ENCODE results near the gene ERBB4.
"Not testable (repeated sequence)": the region's sequence is repeated elsewhere in the genome, so short reads cannot be mapped to it uniquely, and the experiment has no call there.

The ERBB4 gene

DNA sequence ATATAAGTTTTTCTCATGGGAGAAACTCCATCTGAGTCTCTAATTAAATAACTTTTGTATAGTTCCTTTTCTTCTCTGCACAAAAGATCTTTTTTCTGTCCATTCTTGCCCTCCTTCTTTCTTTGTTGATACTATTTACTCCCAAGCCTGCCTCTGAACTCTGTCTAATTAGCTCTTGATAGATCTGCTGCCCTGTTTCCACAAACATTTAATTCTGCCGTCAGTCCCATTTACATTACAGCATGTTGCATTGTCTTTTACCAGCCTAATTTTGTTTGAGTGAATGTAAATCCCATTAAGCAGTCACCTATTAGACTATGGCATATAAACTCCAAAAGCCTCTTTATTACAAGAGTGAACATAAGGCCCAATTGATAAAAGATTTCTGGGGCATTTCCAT, 254.4 kb downstream of the ERBB4 start:
- DNase-seq: no peak

DNA sequence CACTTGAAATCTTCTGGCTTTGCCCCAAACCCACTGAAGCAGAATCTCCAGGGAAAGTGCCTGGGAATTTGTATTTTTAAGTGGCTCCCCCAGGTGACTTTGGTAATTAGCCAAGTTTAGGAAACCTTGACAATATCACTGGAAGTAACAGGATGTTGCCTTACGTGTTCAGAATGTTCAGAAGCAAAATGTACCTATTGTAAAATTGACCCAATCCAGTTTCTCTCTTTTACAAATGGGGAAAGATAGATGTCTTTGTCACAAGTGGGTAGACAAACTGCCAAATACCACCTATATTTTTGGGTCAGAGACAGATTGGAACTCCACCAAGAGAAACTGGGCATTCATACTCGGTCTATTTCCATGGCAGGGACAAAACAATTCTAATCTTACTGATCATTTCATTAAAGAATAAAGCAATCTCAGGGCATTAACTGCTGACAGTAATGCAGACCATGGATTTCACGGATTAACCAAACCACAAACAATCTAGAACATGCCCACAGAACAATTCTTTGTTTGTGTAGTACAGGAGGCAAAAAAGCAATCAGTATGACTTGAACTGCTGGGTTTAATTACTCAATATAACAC, 255.8 kb downstream of the ERBB4 start:
- no peak for DNase-seq

DNA sequence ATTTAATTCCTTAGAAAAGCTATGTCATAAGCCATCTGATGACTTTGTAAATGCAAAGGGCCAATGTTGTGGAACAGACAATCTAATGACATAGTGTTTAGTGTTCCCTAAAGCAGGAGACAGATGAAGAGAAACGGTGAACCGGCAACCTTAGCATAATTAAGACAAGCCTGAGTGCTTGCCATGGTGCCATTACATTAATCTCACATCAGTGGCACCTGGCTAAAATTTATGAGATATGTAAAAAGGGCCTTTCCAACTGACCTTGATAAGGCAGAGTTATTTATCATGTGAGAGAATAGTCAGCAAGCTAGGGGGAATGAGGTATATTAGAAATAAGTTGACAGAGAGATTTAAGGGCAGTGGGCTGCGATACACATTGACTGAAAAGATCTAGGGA, 261.8 kb downstream of the ERBB4 start:
- no peak for DNase-seq

DNA sequence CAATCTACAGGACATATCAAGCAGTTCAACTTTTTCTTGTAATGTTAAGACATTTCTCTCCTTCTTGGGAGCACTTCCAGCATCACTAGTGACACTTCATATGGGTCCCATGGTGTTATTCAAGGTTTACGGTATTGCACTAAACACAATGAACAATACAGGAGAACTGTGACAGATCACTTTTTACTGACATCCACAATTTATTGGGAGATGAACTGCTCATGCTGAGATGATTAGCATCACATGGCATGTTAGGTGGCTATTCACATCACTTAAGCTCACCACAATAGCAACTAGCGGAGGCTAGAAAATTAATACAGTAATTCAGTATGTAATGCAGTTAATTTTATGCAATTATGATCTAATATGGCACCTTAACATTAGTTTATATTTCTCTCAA, 264.4 kb downstream of the ERBB4 start:
- no peak for DNase-seq

DNA sequence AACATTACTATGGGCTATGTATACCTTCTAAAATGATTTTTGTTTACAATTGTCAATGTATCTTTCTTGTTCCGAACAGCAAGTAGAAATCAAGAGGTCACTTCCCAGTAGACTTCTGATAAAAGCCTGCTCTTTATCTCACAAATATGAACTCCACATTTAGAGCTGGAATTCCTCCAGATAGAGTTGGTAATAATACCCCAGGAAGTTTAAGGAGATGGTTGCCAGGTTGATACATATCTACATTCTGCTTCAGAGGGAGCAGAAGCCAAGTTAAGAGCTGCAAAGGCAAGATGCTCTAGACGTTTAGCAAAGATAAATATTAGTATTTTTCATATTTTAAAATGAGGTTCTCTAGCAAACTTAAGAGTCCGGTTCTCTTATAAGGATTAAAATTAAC, 267.0 kb downstream of the ERBB4 start:
- no peak for DNase-seq

DNA sequence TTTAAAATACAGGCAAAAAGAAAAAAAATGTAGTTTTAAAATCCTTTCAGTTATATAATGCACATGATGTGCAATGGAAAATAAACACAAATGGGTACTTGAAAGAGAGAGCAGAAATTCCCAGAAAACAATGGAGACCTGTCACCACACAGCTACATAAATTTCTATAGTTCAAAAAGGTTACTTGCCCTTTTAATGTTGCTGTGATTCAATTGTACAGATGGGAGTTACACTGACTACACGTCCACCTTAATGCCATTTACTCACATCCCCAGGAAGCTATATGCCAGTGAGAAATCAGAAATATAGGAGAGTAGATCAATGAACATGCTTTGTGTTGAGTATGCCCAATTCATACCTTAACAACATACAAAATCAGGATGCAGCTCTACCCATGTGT, 269.6 kb downstream of the ERBB4 start:
- DNase-seq: no peak

DNA sequence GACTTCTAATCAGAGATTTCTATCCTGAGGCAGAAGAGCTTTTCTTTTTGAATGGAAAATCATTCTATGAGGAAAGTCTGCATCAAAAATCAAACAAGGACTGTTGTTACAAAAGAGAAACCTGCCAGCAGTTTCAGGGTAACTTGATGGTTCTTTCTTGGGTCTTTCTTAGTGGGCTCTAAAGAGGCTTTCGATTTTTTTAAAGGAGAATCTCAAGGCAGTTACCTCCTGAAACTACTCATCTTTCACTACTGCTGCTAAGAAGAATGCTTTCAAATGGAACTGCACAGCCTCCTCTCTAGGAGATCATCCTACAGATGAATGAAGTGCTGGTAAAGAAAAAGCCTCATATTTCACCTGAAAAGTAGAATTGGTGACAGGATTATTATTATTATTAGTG, 272.3 kb downstream of the ERBB4 start:
- no peak for DNase-seq

DNA sequence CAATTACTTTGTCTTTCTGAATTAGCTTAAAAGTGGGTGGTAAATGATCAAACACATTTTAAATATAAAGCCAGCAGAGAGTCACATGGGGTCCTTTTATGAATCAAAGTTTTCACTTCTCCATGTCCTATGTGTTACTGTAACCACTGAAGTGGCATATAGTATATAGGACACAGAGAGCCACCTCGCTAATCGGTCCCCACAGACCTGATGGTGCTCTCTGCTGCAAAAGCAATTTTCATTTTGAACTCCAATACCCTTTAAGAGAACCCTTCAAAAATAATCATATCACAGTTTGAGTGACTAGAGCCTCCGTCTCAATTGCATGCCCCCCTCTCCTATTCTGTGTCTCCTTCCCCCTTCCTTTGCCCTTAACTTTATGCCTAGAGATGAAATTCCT, 272.8 kb downstream of the ERBB4 start:
- no peak for DNase-seq

DNA sequence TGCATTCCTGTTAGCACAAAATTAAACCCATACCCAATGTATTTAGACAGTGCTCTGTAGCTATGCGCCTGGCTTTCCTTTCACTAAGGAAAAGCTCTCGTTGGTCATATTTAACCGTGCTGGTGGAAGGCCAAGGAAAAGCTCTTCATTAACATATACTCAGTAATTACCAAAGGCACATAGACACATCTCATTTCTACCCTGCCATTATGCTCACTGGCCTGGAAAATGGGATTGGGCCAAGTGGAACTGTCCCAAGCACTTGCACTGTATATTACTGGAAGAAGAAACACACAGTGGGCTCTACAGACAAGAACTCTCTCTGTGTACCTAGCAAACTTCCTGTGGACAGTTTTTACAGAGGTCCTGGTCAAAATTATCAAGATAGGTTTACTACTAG, 274.4 kb downstream of the ERBB4 start:
- DNase-seq: no peak

DNA sequence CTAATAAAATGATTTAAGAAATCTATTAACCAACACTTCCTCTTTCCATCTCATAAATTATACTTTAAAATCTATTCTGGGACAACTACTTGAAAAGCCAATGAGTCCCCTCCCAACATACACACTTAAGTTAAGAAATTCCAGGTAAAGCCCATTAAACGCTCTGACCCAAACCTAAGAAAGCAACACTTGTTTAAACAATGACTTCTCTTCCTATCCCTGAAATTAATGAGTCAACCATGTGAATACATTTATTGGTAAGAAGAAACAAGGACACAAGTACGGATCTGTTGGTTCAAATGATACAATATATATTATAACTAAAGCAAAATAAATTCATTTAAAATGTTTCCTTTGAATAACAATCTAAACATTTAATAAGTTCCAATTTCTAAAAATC, 279.4 kb downstream of the ERBB4 start:
- DNase-seq: no peak

DNA sequence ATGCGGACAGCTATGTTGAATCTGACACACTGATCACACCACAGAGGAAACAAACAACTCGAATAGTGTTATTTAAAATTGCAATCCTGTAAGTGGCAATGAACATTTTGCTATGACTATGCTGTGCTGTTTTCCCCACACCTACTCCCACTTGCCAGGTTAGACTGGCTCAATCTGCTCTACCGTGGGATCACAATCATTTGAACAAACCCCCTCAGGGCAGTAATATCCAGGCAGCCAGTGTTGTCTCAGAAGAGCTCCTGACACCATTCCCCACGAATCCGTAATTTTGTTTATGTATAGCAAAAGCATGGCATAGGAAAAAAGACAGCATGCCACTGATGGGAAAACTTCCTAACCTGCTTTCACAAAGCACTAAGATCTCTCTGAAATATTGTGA, 284.3 kb downstream of the ERBB4 start:
- no peak for DNase-seq

DNA sequence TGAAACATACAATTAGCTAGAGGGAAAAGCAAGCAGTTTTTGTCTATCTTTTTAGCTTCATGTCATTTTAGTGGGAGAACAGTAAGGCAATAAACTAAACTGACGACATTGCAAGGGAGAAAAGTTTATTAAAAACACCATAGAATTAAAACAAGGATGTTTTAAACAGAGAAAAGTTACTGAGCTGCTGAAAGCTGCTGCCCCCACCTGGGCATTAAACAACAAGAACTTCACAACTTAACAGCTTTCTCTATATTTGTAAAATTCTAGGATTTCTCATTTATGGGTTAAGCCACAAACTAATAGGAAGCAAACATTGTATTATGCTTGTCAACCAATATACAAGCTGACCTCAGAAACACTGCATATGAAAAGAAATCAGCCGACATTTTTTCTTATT, 289.2 kb downstream of the ERBB4 start:
- DNase-seq: no peak

DNA sequence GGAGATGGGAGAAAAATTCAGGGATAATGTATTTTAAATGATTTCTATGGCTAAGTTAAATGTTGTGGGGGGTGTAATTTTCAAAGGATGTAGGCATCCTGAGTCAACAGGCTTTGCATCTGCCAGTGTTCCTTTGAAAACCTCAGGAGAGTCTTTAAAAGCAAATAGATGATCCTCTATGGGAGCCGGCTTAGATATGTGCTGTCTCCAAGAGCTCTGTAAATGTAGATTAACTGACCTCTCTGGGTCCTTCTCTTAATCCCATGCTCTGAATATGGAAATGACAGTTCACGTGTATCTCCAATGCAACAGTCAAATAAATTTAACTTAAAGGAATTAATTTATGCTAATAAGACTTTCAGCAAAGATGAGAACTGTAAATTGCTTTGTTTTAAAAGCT, 292.7 kb downstream of the ERBB4 start:
- DNase-seq: no peak

DNA sequence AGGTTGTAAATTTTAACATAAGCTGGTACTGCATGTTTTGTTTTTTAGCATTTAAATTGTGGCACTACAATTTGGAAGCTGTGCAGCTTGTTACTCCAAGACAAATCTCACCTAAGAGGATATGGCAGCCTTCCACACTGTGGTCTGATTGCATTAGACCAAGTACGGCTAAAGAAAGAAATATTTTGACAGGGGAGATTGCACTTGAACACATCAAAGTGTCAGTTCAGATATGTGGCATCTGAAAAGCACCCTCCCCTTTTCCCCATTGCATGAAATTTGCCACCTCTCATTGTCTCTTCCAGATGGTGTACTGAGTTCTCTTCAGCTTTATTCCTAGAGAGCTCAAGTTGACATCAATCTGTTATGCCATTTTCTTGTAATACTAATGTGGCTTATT, 295.9 kb downstream of the ERBB4 start:
- DNase-seq: no peak

DNA sequence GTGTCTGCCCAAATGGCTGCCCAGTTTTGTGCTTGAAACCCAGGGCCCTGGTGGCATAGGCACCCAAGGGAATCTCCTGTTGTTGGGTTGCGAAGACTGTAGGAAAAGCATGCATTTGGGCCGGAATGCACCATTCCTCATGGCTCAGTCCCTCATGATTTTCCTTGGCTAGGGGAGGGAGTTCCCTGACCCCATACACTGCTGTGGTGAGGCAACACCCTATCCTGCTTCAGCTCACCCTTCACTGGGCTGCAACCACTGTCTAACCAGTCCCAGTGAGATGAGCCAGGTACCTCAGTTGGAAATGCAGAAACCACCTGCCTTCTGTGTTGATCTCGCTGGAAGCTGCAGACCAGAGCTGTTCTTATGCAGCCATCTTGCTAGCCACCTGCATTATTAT, 300.4 kb downstream of the ERBB4 start:
- not testable (repeated sequence) for DNase-seq

DNA sequence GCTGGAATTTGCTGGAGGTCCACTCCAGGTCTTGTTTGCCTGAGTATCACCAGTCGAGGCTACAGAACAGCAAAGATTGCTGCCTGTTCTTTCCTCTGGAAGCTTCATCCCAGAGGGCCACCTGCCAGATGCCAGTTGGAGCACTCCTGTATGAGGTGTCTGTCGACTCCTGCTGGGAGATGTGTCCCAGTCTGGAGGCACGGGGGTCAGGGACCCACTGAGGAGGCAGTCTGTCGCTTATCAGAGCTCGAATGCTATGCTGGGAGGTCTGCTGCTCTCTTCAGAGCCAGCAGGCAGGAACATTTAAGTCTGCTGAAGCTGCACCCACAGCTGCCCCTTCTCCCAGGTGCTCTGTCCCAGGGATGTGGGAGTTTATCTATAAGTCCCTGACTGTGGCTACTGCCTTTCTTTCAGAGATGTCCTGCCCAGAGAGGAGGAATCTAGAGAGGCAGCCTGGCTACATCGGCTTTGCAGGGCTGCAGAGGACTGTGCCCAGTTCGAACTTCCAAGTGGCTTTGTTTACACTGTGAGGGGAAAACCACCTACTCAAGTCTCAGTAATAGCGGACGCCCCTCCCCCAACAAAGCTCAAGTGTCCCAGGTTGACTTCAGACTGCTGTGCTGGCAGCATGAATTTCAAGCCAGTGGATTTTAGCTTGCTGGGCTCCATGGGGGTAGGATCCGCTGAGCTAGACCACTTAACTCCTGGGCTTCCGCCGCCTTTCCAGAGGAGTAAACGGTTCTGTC, 301.1 kb downstream of the ERBB4 start:
- DNase-seq: no peak

DNA sequence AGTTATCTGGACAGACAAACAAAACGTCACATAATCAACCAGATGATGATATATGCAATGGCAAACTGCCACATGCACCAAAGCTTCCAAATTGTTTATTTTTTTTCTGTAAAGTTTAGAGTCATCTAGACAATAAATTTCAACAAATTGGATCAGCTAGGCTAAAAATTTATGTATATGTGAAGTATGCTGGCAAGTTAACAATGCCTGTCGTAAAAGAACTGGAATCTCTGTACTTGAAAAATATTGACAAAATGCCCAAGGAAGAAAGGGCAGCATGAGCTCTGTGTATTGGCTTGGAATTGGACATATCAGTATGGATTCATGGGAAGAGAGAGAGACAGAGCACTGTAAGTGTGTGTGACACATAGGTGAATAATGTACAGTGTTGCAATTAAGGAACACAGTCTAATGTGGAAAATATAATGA, 309.8 kb downstream of the ERBB4 start:
- DNase-seq: no peak

DNA sequence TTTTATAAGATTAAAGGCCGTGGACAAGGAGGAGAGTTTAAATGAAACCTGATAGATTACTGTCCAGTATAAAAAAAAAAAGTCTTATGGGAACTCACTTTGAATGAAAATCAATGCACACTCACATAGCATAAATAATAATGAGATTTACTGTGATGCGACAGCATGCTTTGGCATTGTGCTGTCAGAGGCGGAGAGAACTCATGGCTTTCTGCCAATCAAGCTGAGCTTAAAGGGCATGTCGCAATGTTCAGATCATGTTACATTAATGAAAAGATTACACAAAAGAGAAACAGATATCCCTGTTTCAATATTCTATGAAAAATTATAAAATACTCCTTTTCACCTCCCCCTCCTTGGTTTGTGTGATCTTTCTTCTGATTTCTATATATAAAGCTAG, 310.8 kb downstream of the ERBB4 start:
- DNase-seq: no peak

DNA sequence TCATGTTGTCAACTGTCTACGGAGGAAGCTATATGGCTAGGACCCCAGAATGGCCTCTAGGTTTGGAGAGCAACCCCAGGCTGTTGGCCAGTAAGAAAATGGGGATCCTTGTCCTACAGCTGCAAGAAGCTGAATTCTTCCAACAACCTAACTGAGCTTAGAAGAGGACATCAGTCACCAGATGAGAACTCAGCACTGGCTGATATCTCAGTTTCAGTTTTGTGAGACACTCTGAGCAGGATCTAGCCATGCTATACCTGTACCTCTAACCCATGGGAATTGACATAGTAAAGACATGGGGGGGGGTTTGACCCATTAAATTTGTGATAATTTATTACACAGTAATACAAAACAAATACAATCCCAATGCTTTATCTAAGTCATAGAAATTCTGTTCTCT, 312.5 kb downstream of the ERBB4 start:
- no peak for DNase-seq

DNA sequence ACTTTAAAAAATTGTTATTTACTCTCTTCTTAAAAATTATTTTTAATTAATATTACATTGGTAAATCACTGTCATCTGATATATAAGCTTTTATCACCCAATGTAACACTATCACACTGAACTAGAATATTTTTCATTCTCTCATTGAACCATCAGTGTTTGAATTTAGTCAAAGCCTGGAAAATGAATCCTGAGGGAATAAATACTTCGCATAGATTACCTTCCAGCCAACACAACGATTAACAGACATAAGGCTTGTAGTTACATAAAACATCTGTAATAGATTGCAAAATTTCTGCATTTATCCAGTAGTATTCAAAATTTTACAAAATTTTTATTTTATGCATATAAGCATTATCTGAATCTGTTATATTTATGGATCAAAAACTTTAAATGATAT, 314.9 kb downstream of the ERBB4 start:
- DNase-seq: no peak

DNA sequence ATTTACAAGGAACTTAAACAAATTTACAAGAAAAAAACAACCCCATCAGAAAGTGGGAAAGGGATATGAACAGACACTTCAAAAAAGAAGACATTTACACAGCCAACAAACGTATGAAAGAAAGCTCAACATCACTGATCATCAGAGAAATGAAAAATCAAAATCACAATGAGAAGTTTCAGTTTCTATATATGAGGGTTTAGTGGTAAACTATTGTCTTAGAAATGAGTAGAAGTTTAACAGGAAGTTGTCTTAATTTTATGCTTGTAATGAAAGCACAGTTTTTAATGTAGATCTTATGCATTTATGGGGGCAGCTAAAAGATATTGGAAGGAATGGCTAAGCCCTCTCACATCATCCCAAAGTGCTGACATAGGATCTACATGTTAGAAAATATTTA, 325.4 kb downstream of the ERBB4 start:
- DNase-seq: no peak

DNA sequence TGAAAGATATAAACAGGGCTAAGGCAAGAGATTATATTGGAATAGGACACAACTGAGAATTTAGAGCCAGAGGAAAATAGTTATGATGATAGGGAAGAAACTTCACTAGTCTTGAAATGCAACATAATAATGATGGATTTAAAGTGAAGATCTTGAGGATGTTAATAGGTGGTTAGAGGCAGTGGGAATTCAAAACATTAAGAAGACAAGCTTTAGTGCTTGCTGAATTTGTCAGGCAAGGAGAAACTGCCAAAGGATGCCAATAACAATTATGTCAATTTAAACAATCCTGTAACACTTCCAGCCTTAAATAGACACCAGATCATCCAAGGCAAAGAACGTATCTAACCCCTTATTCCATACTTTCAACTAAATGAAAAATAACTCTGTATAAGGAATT, 330.1 kb downstream of the ERBB4 start:
- no peak for DNase-seq

DNA sequence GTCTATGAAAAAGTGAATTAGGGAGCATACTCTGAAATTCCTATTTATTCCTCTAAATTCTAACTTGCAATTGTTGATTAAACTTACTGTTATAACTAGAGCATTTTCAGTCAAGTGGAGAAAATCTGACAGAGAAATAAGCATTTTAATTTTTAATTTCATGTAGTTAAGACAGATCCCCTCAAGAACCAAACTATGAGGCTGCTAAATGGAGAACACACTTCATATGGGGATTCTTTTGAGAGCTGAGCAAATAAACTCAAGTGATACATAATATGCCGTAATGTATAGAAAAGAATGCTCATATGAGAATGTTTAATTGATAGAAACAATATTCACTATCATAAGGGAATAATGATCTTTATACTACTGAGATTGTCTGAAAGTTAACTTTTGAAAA, 340.8 kb downstream of the ERBB4 start:
- DNase-seq: no peak

DNA sequence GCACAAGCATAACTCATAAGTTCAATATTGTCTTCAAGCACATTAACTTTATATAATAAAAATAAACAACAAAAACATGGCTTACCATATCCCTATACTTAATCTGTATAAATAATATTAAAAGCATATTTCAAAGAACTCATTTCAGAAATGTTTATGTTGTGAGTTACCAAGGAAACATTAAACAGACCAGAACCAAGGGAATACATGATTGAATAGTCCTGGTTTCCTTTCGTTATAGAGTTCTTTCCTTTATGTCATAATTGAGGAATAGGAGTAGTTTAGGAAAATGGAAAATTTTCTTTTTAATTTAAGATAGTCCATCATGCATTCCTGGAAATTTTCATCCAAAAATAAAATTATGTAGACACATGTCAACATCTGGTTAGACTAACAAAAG, 343.0 kb downstream of the ERBB4 start:
- no peak for DNase-seq

DNA sequence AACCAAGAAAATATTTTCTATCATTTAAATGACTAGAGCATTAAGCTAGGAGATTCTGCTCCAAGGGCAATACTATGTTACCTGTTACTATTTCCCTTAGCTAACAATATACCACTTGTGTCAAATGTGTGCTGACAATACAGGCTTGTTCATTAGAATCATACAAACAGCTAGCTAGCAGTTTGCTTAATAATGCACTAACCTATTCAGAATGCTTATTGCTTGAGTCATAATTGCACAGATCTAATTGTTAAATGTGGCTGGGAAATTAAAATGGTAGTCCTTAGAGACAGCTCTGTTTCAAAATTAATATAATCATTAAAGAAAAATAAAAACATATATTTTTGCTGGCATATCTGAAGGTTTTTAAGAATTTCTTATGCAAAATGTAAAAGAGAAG, 344.2 kb downstream of the ERBB4 start:
- DNase-seq: no peak

All from stimulated activated naive CD4-positive, alpha-beta T cell treated with Interleukin-2 at 50 U/mL for 16 hours (primary cell).